GM21737 (cell line): Measurements from ENCODE around the gene BMP6.
"Not testable (repeated sequence)": the region's sequence is repeated elsewhere in the genome, so short reads cannot be mapped to it uniquely, and the experiment has no call there.

ENCODE experiments used
- ATAC-seq: cut with Tn5 transposase; IDR thresholded peaks from one replicate; pipeline ENCODE4 v1.9.1; 2021; ENCODE audit warnings: mild to moderate bottlenecking, moderate library complexity; ENCODE audit not compliant: unreplicated experiment

The BMP6 gene

DNA sequence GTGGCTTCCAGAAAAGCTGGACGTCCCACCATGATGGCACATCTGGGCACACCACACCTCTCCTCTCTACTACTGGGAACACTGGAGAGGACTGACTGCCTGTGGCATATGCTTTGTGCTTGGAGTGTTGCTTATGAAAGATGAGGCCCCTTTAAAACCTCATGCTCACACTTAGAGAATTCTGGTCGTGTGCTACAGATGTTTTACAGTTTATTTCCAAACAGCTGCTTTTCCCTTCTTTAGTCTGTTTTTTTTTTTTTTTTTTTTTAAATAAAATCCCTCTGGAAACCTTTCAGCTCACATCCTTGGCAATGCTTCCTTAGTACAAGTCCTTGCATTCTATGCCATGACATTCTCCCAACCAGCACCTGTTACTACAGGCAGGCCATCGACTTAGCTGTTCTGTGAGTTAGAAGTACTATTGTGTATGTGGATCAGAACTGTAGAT, 60.3 kb downstream of the BMP6 start:
- ATAC-seq, result no peak

- ATAC-seq, result no peak
Measured at GRCh38 chr6:7787137-7787608, 61.3 kb downstream of the BMP6 start.

- no peak for ATAC-seq
Measured at GRCh38 chr6:7787731-7788130, 61.8 kb downstream of the BMP6 start.

GRCh38 chr6:7794509-7794908, 68.6 kb downstream of the BMP6 start:
- ATAC-seq, result no peak

DNA sequence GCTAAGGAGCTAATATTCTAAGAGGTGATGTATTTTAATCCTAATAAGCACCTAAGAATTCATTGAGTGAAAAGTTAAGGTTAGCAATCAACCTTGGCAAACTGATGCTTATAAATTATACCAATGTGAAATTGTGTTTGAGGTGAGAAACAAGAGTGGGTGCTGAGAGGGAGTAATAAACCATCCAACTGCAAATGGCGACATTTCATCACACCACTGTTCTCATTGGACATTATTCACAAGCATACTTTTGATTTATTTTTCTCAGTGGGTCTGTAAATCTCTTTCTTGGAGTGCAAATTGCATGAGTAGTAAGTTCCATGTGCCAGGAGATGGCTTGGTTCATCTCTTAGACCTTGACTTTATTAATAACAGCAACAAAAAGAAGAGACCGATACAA, 71.5 kb downstream of the BMP6 start:
- ATAC-seq, result no peak

- ATAC-seq, result no peak
Measured at GRCh38 chr6:7798751-7799150, 72.9 kb downstream of the BMP6 start.

- ATAC-seq, result no peak
Measured at GRCh38 chr6:7802662-7803061, 76.8 kb downstream of the BMP6 start.

- no peak for ATAC-seq
Measured at GRCh38 chr6:7803214-7803613, 77.3 kb downstream of the BMP6 start.

- no peak for ATAC-seq
Measured at GRCh38 chr6:7805078-7805849, 79.4 kb downstream of the BMP6 start.

DNA sequence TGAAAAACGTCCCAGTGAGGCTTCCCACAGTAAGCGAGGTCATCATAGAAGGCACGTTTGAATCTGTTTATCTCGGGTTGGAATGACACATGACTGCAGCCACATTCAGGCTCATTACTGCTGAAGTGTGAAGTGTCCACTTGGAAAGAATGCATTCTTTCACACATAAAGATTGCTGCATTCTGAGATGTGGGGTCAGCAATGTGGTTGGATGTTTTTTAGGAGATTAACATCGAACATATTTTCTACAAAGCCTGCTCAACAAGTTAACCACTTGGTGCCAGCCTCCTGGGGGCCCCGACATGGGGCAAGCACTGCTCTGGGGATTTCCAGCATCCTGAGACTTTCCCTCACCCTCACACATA, 79.9 kb downstream of the BMP6 start:
- ATAC-seq, result no peak

GRCh38 chr6:7806711-7807110, 80.8 kb downstream of the BMP6 start:
- no peak for ATAC-seq

GRCh38 chr6:7809346-7809745, 83.4 kb downstream of the BMP6 start:
- no peak for ATAC-seq

DNA sequence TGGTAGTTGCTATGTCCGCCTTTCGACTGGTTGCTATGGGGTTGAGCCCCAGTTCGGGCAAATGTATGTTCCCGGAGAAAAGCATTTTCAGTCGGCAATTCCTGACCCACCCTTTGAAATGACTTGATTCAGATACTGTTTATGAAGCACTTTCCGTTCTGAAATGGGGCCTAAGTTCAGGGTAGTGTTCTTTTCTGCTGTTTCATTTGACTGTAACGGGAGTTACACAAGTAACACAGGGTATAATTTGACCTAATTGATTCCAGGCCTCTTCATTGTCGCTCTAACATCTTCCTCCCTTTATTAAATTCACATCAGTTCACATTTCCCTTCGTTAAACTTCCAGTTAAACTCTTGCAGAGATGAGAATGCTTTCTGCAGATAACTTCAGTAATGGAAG, 85.5 kb downstream of the BMP6 start:
- no peak for ATAC-seq

DNA sequence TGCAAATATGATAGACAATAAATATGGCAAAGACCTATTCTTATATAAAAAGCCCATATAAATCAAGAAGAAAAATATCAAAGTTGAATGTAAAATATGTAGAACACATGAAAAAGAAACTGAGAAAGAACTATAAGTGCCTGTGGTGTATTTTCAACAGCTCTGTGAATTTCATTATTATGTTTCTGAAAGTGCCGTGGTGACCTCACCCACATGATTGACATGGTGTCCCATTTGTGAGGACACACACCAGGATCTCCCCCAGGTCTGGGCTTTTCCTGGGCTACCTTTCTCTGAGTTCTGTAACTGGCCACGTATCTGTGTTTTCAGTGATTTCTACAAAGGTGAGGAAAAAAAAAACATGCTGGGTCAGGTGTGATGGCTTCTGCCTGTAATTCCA, 86.7 kb downstream of the BMP6 start:
- no peak for ATAC-seq

DNA sequence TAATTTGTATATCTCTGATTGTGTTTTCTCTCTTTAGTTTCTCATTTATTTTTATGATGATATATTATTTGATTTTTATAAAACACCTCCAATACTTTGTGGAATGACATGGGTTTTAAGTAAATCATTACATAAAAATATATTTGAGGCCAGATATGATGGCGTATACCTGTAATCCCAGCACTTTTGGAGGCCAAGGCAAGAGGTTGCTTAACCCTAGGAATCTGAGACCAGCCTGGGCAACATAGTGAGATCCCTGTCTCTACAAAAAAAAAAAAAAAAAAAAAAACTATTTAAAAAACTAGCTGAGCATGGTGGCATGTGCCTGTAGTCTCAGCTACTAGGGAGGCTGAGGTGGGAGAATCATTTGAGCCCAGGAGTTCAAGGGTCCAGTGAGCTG, 87.3 kb downstream of the BMP6 start:
- no peak for ATAC-seq

- ATAC-seq, result no peak
Measured at GRCh38 chr6:7813704-7814103, 87.8 kb downstream of the BMP6 start.

DNA sequence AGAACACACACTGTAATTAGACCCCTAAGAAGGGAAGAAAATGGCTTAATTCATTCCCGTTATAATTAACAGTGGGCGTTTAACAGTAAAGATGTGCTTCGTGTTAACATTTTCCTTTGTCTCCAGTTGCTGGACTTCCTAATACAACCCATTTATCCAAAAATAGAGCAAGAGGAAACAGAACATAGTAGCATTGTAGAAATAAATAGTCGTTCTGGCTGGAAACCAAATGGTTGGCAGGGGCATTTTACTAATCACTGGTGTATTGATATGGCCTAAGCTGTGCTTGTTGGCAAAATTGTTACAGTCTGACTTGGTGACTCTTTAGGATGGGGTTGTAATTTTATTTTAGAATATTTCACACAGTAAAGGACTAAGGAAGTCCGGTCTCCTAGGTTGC, 89.8 kb downstream of the BMP6 start:
- ATAC-seq, result no peak

DNA sequence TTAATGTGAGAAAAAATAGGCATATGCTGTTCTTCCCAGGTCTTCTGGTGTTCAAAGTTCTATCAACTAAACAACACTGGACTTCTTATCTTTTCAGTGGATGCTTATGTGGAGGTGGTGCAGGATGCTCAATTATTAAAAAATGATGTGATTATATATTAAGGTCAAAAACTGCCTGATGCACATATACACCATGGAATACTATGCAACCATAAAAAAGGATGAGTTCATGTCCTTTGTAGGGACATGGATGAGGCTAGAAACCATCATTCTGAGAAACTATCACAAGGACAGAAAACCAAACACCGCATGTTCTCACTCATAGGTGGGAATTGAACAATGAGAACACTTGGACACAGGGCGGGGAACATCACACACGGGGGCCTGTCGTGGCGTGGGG, 91.3 kb downstream of the BMP6 start:
- ATAC-seq, result not testable (repeated sequence)

- ATAC-seq, result no peak
Measured at GRCh38 chr6:7818257-7819214, 92.6 kb downstream of the BMP6 start.

DNA sequence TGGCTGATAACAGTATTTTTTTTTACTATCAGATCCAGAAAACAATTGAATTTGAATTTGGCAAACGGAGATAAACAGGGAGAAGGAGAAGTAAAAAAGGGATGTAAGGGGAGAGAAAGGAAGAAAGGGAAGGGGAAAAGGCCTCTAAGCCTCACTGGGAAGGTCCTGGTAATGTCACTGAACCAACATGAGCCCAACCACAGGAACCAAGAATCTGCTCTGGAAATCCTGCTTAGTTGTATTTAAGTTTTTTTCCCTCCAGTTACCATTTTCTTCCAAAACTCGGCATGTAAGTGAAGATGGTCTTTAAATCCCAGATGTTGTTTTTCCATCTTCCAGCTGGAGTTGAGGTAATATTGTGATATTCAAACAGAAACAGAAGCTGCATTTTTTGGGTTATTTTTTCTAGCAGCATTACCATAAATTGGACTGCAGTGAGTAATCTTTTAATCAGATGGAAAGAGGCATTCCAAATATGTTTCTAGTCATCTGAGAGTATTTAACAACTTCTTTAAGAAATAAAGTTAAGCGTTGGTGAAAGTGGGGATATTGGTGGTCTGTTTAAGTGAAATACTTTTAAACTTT, 93.6 kb downstream of the BMP6 start:
- no peak for ATAC-seq

DNA sequence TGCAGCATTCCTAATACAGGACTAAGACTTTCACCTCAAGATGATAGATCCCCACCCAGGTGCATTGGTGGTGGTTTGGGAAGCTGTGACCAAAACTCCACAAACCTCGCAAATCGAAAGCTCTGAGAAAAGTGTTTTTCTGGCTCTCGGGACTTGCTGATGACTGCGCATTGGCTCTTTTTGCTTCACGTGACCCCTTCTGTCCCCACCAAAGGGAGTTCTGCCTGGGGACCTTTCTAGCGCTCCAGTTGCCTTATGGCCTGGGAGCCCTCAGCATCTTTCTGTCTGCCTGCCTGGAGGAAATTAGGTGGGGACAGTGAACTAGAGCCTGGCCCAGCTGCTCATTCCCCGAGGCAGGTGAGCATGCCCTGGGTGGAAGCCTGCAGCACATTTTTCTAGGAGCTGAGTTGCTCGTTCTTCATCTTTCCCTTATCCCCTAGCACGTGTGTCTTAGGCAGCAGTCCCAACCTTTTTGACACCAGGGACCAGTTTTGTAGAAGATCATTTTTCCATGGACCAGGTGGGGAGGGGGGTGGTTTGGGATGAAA, 94.5 kb downstream of the BMP6 start:
- no peak for ATAC-seq
